HepG2 (cell line): ENCODE results near the gene FAM171A2. TPM values are rescaled to one million over a fixed set of nuclear protein-coding genes. Genes with fewer than 3 reads are reported as not detected.
"Not testable (repeated sequence)": the region's sequence is repeated elsewhere in the genome, so short reads cannot be mapped to it uniquely, and the experiment has no call there.

Source experiments
- ETV5 ChIP-seq: IDR thresholded peaks from 2 replicates; pipeline ENCODE4 v1.6.1; 2018; ENCODE audit warnings: missing biosample characterization, missing genetic modification reagents, inconsistent platforms, borderline replicate concordance
- GLI4 ChIP-seq: sonication (generic); formaldehyde crosslinking; IDR thresholded peaks from 2 replicates; pipeline ENCODE4 v1.5.1; 2020; ENCODE audit warnings: missing genetic modification reagents, mild to moderate bottlenecking, moderate library complexity, borderline replicate concordance
- HMG20A ChIP-seq: IDR thresholded peaks from 2 replicates; pipeline ENCODE4 v1.6.1; 2016; ENCODE audit warnings: borderline replicate concordance
- HNF4G ChIP-seq, 2 experiments: sonication (generic) in 1 of 2; formaldehyde crosslinking in 1 of 2; IDR thresholded peaks; 2 replicates each; pipeline versions ENCODE4 v1.4.0 to v1.6.1; 2011 to 2020; ENCODE audit warnings: borderline replicate concordance in 2 of 2, low read depth in 2 of 2, mild to moderate bottlenecking in 2 of 2, low read length in 1 of 2, missing genetic modification reagents in 1 of 2, moderate library complexity in 1 of 2
- MIER3 ChIP-seq: IDR thresholded peaks from 2 replicates; pipeline ENCODE4 v1.6.1; 2016; ENCODE audit warnings: missing compliant biosample characterization, borderline replicate concordance
- NFYB ChIP-seq: sonication (generic); formaldehyde crosslinking; IDR thresholded peaks from 2 replicates; pipeline ENCODE4 v1.4.0; 2020; ENCODE audit warnings: missing genetic modification reagents
- REPIN1 ChIP-seq: sonication (generic); formaldehyde crosslinking; IDR thresholded peaks from 2 replicates; pipeline ENCODE4 v1.8.0; 2022; ENCODE audit warnings: missing genetic modification reagents, low read depth, mild to moderate bottlenecking, borderline replicate concordance
- RFXAP ChIP-seq: sonication (generic); formaldehyde crosslinking; IDR thresholded peaks from 2 replicates; pipeline ENCODE4 v1.4.0; 2020; ENCODE audit warnings: missing genetic modification reagents, borderline replicate concordance
- SALL1 ChIP-seq: sonication (generic); formaldehyde crosslinking; IDR thresholded peaks from 2 replicates; pipeline ENCODE4 v1.8.0; 2022; ENCODE audit warnings: mild to moderate bottlenecking, missing genetic modification reagents
- YEATS2 ChIP-seq: sonication (generic); formaldehyde crosslinking; IDR thresholded peaks from 2 replicates; pipeline ENCODE4 v1.4.0; 2020; ENCODE audit warnings: missing genetic modification reagents, borderline replicate concordance
- ZMYM2 ChIP-seq: sonication (generic); formaldehyde crosslinking; IDR thresholded peaks from 2 replicates; pipeline ENCODE4 v1.8.0; 2022; ENCODE audit warnings: mild to moderate bottlenecking, missing genetic modification reagents
- ZNF772 ChIP-seq: sonication (generic); formaldehyde crosslinking; IDR thresholded peaks from 2 replicates; pipeline ENCODE4 v1.5.0; 2020; ENCODE audit warnings: mild to moderate bottlenecking, missing genetic modification reagents
- polyA plus RNA-seq, 8 experiments: library from polyadenylated mRNA; depleted of rRNA in 3 of 8; stranded (reverse) in 7 of 8; unstranded in 1 of 8; fragments of >200 nt; fragmentation: Illumina TruSeq in 4 of 8; extraction: Trizol in 4 of 8; gene quantifications; 2 replicates each; pipeline versions ENCODE4 v1.2.1 to v1.2.3, GENCODE V29; 2011 to 2016; ENCODE audit warnings: low read depth in 4 of 8, missing spikeins in 1 of 8, mixed read lengths in 1 of 8; ENCODE audit not compliant: insufficient read depth in 1 of 8
- total RNA-seq, 5 experiments: library from RNA; depleted of rRNA; stranded (reverse); fragments of >200 nt; fragmentation: Illumina TruSeq; extraction: Trizol; gene quantifications; 2 replicates each; pipeline ENCODE4 v1.2.3, GENCODE V29; 2016; ENCODE audit warnings: low read depth in 1 of 5
- TF ChIP-seq, protein P1 (sequence below): sonication (generic); formaldehyde crosslinking; IDR thresholded peaks from 2 replicates; pipeline ENCODE4 v1.4.0; 2020; ENCODE audit warnings: missing genetic modification reagents
- TF ChIP-seq, protein P2 (sequence below): sonication (generic); formaldehyde crosslinking; IDR thresholded peaks from 2 replicates; pipeline ENCODE4 v1.5.0; 2020; ENCODE audit warnings: mild to moderate bottlenecking, missing genetic modification reagents, borderline replicate concordance
- TF ChIP-seq, protein P3 (sequence below): IDR thresholded peaks from 2 replicates; pipeline ENCODE4 v1.6.1; 2016

Gene FAM171A2
- total and polyA plus RNA-seq, 2 of the 13 experiments (the other 11 are each of a cell fraction or from before 2014, with no cell fraction given), result 1.8 to 3.6 TPM

DNA sequence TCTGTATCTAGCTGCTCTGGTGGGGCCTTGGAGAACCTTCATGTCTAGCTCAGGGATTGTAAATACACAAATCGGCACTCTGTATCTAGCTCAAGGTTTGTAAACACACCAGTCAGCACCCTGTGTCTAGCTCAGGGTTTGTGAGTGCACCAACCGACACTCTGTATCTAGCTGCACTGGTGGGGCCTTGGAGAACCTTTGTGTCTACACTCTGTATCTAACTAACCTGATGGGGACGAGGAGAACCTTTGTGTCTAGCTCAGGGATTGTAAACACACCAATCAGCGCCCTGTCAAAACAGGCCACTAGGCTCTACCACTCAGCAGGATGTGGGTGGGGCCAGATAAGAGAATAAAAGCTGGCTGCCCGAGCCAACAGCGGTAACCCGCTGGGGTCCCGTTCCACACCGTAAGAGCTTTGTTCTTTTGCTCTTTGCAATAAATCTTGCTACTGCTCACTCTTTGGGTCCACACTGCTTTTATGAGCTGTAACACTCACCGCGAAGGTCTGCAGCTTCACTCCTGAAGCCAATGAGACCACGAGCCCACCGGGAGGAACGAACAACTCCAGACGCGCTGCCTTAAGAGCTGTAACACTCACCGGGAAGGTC is 5.9 kb upstream of the FAM171A2 start (continued):
- TF ChIP-seq, protein P1, sequence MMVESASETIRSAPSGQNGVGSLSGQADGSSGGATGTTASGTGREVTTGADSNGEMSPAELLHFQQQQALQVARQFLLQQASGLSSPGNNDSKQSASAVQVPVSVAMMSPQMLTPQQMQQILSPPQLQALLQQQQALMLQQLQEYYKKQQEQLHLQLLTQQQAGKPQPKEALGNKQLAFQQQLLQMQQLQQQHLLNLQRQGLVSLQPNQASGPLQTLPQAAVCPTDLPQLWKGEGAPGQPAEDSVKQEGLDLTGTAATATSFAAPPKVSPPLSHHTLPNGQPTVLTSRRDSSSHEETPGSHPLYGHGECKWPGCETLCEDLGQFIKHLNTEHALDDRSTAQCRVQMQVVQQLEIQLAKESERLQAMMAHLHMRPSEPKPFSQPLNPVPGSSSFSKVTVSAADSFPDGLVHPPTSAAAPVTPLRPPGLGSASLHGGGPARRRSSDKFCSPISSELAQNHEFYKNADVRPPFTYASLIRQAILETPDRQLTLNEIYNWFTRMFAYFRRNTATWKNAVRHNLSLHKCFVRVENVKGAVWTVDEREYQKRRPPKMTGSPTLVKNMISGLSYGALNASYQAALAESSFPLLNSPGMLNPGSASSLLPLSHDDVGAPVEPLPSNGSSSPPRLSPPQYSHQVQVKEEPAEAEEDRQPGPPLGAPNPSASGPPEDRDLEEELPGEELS (CRISPR knock-in tag), result peak; percentile 58
- TF ChIP-seq, protein P2, sequence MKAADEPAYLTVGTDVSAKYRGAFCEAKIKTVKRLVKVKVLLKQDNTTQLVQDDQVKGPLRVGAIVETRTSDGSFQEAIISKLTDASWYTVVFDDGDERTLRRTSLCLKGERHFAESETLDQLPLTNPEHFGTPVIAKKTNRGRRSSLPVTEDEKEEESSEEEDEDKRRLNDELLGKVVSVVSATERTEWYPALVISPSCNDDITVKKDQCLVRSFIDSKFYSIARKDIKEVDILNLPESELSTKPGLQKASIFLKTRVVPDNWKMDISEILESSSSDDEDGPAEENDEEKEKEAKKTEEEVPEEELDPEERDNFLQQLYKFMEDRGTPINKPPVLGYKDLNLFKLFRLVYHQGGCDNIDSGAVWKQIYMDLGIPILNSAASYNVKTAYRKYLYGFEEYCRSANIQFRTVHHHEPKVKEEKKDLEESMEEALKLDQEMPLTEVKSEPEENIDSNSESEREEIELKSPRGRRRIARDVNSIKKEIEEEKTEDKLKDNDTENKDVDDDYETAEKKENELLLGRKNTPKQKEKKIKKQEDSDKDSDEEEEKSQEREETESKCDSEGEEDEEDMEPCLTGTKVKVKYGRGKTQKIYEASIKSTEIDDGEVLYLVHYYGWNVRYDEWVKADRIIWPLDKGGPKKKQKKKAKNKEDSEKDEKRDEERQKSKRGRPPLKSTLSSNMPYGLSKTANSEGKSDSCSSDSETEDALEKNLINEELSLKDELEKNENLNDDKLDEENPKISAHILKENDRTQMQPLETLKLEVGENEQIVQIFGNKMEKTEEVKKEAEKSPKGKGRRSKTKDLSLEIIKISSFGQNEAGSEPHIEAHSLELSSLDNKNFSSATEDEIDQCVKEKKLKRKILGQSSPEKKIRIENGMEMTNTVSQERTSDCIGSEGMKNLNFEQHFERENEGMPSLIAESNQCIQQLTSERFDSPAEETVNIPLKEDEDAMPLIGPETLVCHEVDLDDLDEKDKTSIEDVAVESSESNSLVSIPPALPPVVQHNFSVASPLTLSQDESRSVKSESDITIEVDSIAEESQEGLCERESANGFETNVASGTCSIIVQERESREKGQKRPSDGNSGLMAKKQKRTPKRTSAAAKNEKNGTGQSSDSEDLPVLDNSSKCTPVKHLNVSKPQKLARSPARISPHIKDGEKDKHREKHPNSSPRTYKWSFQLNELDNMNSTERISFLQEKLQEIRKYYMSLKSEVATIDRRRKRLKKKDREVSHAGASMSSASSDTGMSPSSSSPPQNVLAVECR (CRISPR knock-in tag), result peak; percentile 46; the same call in 1 of the 2 replicates
- TF ChIP-seq GLI4 (CRISPR knock-in tag) (peak; percentile 17; the same call in 1 of the 2 replicates), HMG20A (peak; percentile 11; the same call in 1 of the 2 replicates), ZMYM2 (CRISPR knock-in tag) (peak; percentile 97), SALL1 (CRISPR knock-in tag) (peak; percentile 76), ZNF772 (CRISPR knock-in tag) (peak; percentile 57; the same call in 1 of the 2 replicates), HNF4G (CRISPR knock-in tag; IDR thresholded peaks at IDR 0.05; ENCODE audit: borderline replicate concordance, low read depth) (0 out of 2 replicates have a peak, but pooled peaks have one; percentile 15), REPIN1 (peak; percentile 24; the same call in 1 of the 2 replicates), MIER3 (peak; percentile 66), YEATS2 (CRISPR knock-in tag) (peak; percentile 79; the same call in 1 of the 2 replicates), RFXAP (CRISPR knock-in tag) (peak; percentile 96), ETV5 (CRISPR knock-in tag) (0 out of 2 replicates have a peak, but pooled peaks have one; percentile 10), NFYB (CRISPR knock-in tag) (peak; percentile 85)
- TF ChIP-seq HNF4G (IDR thresholded peaks at IDR 0.05; ENCODE audit: borderline replicate concordance, low read depth, low read length), result not testable (repeated sequence)
- TF ChIP-seq, protein P3, sequence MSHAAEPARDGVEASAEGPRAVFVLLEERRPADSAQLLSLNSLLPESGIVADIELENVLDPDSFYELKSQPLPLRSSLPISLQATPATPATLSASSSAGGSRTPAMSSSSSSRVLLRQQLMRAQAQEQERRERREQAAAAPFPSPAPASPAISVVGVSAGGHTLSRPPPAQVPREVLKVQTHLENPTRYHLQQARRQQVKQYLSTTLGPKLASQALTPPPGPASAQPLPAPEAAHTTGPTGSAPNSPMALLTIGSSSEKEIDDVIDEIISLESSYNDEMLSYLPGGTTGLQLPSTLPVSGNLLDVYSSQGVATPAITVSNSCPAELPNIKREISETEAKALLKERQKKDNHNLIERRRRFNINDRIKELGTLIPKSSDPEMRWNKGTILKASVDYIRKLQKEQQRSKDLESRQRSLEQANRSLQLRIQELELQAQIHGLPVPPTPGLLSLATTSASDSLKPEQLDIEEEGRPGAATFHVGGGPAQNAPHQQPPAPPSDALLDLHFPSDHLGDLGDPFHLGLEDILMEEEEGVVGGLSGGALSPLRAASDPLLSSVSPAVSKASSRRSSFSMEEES (CRISPR knock-in tag), result peak; percentile 23; the same call in 1 of the 2 replicates
